Lower leg skin (tissue), 4 donors: ENCODE data around the gene NAP1L1. TPM values are rescaled to one million over a fixed set of nuclear protein-coding genes. Genes with fewer than 3 reads are reported as not detected.
"Not testable (repeated sequence)": the region's sequence is repeated elsewhere in the genome, so short reads cannot be mapped to it uniquely, and the experiment has no call there.

ENCODE experiments used
- DNase-seq, 2 donors: peaks; one replicate each; pipeline ENCODE4 v3.0.0-alpha.2; 2019; ENCODE audit warnings: low spot score in 2 of 2
- H3K4me3 ChIP-seq: fragments of 200-600 bp; sonication (generic); 2 replicates; pipeline ENCODE4 v1.5.1; 2017; ENCODE audit warnings: mild to moderate bottlenecking, low read depth; ENCODE audit not compliant: poor library complexity, severe bottlenecking
- POLR2A ChIP-seq, 2 donors: fragments of 450-650 bp; IDR thresholded peaks; one replicate each; pipeline ENCODE4 v1.6.1; 2016 to 2017; ENCODE audit warnings: antibody characterized with exemption in 2 of 2, mild to moderate bottlenecking in 1 of 2, moderate library complexity in 1 of 2
- WGBS, 2 donors: methylation state at CpG; one replicate each; pipeline ENCODE4 v1.1.5; 2018; 5-methylcytosine and 5-hydroxymethylcytosine counted together
- intact Hi-C: fragments of 100-400 bp; cut with DNase I; formaldehyde crosslinking; loops from one replicate; pipeline ENCODE4 v1.15.0; 2023; ENCODE audit warnings: low total_unique reads
- total RNA-seq, 4 donors: library from RNA; depleted of rRNA; stranded (reverse); fragments of >200 nt; gene quantifications; one replicate each; pipeline ENCODE4 v1.1.0, GENCODE V29; 2016
- TF ChIP-seq, protein P1 (sequence below), 3 donors: fragments of 450-650 bp; IDR thresholded peaks; one replicate each; pipeline ENCODE4 v1.5.1; 2016; ENCODE audit warnings: antibody characterized with exemption in 3 of 3, mild to moderate bottlenecking in 3 of 3, moderate library complexity in 2 of 3

The NAP1L1 gene
- total RNA-seq, 4 donors from 2014 or later, result 150 to 198 (median 179) TPM

DNA sequence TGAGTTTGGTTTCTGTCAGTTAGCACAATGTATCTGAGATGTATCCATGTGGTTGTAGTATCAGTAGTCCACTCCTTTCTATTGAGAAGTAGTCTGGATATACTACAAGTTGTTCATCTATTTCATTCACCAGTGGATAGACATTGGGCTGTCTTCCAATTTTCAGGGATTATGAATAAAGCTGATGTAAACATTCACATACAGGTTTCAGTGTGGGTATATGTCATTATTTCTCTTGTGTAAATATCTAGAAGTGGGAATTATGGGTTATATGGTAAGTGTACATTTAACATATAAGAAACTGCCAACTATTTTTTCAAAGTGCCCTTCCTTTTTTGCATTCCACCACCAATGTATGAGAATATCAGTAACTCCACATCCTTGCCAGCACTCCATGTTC is 88.8 kb downstream of the NAP1L1 start:
- H3K4me3 ChIP-seq, result no peak overlapping the region
- TF ChIP-seq POLR2A (IDR thresholded peaks at IDR 0.05), result no peak
- TF ChIP-seq, protein P1, sequence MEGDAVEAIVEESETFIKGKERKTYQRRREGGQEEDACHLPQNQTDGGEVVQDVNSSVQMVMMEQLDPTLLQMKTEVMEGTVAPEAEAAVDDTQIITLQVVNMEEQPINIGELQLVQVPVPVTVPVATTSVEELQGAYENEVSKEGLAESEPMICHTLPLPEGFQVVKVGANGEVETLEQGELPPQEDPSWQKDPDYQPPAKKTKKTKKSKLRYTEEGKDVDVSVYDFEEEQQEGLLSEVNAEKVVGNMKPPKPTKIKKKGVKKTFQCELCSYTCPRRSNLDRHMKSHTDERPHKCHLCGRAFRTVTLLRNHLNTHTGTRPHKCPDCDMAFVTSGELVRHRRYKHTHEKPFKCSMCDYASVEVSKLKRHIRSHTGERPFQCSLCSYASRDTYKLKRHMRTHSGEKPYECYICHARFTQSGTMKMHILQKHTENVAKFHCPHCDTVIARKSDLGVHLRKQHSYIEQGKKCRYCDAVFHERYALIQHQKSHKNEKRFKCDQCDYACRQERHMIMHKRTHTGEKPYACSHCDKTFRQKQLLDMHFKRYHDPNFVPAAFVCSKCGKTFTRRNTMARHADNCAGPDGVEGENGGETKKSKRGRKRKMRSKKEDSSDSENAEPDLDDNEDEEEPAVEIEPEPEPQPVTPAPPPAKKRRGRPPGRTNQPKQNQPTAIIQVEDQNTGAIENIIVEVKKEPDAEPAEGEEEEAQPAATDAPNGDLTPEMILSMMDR (IDR thresholded peaks at IDR 0.05), result no peak
- intact Hi-C loops, result no loop called here
- no peak for DNase-seq

DNA sequence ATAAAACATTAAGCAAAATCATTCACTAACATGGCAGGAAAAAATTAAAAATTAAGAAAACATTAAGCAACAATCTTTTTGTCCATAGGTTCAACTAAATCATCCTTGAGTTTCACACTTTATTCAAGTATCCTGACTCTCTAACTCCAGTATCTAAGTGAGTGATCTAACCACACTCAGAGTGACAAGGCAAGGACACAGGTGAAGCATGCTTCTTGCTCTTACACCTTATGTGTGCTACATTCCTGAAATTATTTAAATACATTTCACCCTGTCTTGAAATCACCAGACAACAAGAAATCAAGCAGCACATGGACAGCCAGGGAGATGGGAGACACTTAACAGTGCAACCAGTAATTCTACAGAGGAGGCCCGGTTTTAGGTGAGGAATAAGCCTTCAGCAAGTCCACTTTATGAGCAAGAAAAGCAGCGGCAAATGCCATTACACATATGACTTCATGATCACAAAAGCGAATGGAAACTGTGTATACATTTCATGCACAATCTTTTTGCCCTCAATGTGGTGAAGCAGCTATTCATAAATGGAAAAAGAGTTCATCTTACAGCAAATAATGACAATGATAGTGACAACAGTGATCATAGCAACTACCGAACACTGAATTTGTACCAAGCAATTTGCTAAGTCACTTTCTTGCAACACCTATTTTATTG is 90.3 kb downstream of the NAP1L1 start:
- WGBS, 2 donors, result 66 to 85% methylated on average over 4 of the region's 4 CpGs

DNA sequence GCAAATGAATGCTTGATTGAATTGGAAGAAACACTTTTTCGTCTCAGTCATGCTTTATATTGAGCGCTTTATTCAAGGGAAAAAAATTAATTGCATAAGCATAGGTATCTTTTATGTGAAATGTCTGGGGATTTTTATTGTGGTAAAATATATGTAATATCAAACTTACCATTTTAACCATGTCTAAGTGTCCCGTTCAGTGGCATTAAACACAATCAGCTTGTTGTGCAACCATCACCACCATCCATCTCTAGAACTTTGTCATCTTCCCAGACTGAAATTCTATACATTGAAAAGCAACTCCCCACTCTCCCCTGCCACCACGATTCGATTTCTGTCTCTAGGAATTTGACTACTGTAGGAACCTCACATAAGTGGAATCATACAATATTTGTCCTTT is 92.7 kb downstream of the NAP1L1 start:
- DNase-seq, result no peak
- no peak for TF ChIP-seq POLR2A (IDR thresholded peaks at IDR 0.05)
- TF ChIP-seq, protein P1 (IDR thresholded peaks at IDR 0.05), result no peak
- WGBS, 2 donors, result 77 to 90% methylated on average over 5 of the region's 5 CpGs
- intact Hi-C loops, result no loop called here
- no peak overlapping the region for H3K4me3 ChIP-seq

More for the DNA sequence above, 90.3 kb downstream of the NAP1L1 start:
- no peak overlapping the region for H3K4me3 ChIP-seq
- intact Hi-C loops, result no loop called here
- no peak for DNase-seq
- TF ChIP-seq, protein P1 (IDR thresholded peaks at IDR 0.05), result no peak
- TF ChIP-seq POLR2A (IDR thresholded peaks at IDR 0.05), result no peak

- intact Hi-C loops, result no loop called here
- 89 to 91% methylated on average over 4 of the region's 4 CpGs for WGBS, 2 donors
- DNase-seq, result no peak
- H3K4me3 ChIP-seq, result no peak overlapping the region
- TF ChIP-seq, protein P1 (IDR thresholded peaks at IDR 0.05), result no peak
- no peak for TF ChIP-seq POLR2A (IDR thresholded peaks at IDR 0.05)
Measured at GRCh38 chr12:75990189-75990912, 94.1 kb downstream of the NAP1L1 start.

- intact Hi-C loops, result loop anchor here (10.0 kb wide), 1 partner anchor 1177 kb away; no protein-coding TSS in a partner anchor
- DNase-seq, H3K4me3 ChIP-seq: not testable (repeated sequence)
- 94 to 100% methylated on average over 1 of the region's 1 CpG for WGBS, 2 donors
Measured at GRCh38 chr12:75987709-75988108, 96.8 kb downstream of the NAP1L1 start.

Other genes starting within 250 kb of the NAP1L1 start
- 10 to 100 TPM; 11.1 to 39.9 (median 19.6) TPM for gene PHLDA1, start 52.9 kb downstream of the NAP1L1 start, total RNA-seq